ENCODE data around the gene NKX2-4. TPM values are rescaled to one million over a fixed set of nuclear protein-coding genes. Genes with fewer than 3 reads are reported as not detected.

NKX2-4 gene
- total RNA-seq, 1 experiment from 2014 or later, result 0.15 TPM

- Histone ChIP-seq H4K8ac (replicated peaks; ENCODE audit: insufficient read length, low read depth, low read length) (no peak overlapping the region), H2BK20ac (ENCODE audit: low read depth, low read length, poor library complexity, severe bottlenecking) (no peak overlapping the region), H4K91ac (ENCODE audit: insufficient read length, low read depth, low read length) (no peak overlapping the region), H4K20me1 (ENCODE audit: control insufficient read depth, insufficient read depth, insufficient read length) (no peaks in the 10 kb centered on the region), H3K23me2 (ENCODE audit: insufficient read length, low read depth, low read length, poor library complexity, severe bottlenecking) (no peaks in the 10 kb centered on the region), H2AFZ (ENCODE audit: low read length) (no peak overlapping the region), H2BK5ac (ENCODE audit: insufficient read length, low read length) (no peak overlapping the region), H3K4me2 (ENCODE audit: insufficient read depth, insufficient read length, low read length) (no peak overlapping the region), H2BK15ac (ENCODE audit: low read depth, low read length) (no peak overlapping the region), H3K9ac (ENCODE audit: extremely low read depth, insufficient read length, low read length) (no peak overlapping the region), H3K23ac (ENCODE audit: insufficient read length, low read depth, low read length) (no peak overlapping the region), H2BK120ac (ENCODE audit: low read depth, low read length, poor library complexity, severe bottlenecking) (no peak overlapping the region), H3K4me1 (ENCODE audit: insufficient read depth, low read length) (peaks cover 3% of the 10 kb centered on the region; the same call in 1 of the 2 replicates), H4K5ac (ENCODE audit: insufficient read length, low read depth, low read length) (no peak overlapping the region), H2AK5ac (ENCODE audit: insufficient read length, low read length) (no peak overlapping the region), H3T11ph (ENCODE audit: low read length) (no peak overlapping the region), H3K56ac (ENCODE audit: insufficient read length, low read depth, low read length) (no peak overlapping the region), H3K4ac (ENCODE audit: low read depth, low read length) (no peak overlapping the region), H3K14ac (ENCODE audit: insufficient read depth, low read length) (no peak overlapping the region), H3K18ac (ENCODE audit: insufficient read length, low read depth, low read length) (no peak overlapping the region), H3K9me3 (ENCODE audit: control insufficient read depth, low read depth, low read length) (no peaks in the 10 kb centered on the region), H3K27ac (ENCODE audit: insufficient read length, low read depth, low read length) (no peak overlapping the region), H3K79me1 (ENCODE audit: insufficient read depth, low read depth, low read length, poor library complexity, severe bottlenecking) (no peaks in the 10 kb centered on the region), H2BK12ac (ENCODE audit: insufficient read length, low read depth, low read length) (no peak overlapping the region), H3K27me3 (ENCODE audit: insufficient read depth, low read length) (no peaks in the 10 kb centered on the region), H3K79me2 (ENCODE audit: insufficient read depth, low read length) (no peaks in the 10 kb centered on the region)
- no peak for TF ChIP-seq CTCF (conservative IDR thresholded peaks at IDR 0.05)
- whole genome bisulfite sequencing (ENCODE audit: extremely low coverage, insufficient read length, low lambda C conversion rate), result no CpG with 5 or more reads among the region's 1 CpG
- H3K27me3 Mint-ChIP-seq (ENCODE audit: low read depth), result peaks cover 4% of the 10 kb centered on the region
- H3K4me1 Mint-ChIP-seq, result peaks cover 6% of the 10 kb centered on the region in 2 experiments
- no peak overlapping the region for H3K4me3 Mint-ChIP-seq
- no peaks in the 10 kb centered on the region for H3K9me3 Mint-ChIP-seq
- no peak for DNase-seq
- no peak overlapping the region for H3K27ac Mint-ChIP-seq
- no peaks in the 10 kb centered on the region for H3K36me3 Mint-ChIP-seq (ENCODE audit: insufficient read depth in 1 of 3, low read depth in 3 of 3)
Measured at GRCh38 chr20:21437248-21437647, 39.9 kb upstream of the NKX2-4 start.

All from H9 (cell line).